Mucosa of gallbladder (tissue), 1 donor: Measurements from ENCODE around the gene BICD2. TPM values are rescaled to one million over a fixed set of nuclear protein-coding genes. Genes with fewer than 3 reads are reported as not detected.

ENCODE experiments used
- DNase-seq: peaks from one replicate; pipeline ENCODE4 v3.0.0-alpha.2; 2020; ENCODE audit warnings: low spot score
- total RNA-seq: library from RNA; stranded (reverse); gene quantifications from one replicate; pipeline ENCODE4 v1.2.1, GENCODE V29; 2021
- donor health status: DM: no; HTN: no; CAD: no.

Gene BICD2
- total RNA-seq, 1 donor from 2014 or later = 26.9 TPM

DNA sequence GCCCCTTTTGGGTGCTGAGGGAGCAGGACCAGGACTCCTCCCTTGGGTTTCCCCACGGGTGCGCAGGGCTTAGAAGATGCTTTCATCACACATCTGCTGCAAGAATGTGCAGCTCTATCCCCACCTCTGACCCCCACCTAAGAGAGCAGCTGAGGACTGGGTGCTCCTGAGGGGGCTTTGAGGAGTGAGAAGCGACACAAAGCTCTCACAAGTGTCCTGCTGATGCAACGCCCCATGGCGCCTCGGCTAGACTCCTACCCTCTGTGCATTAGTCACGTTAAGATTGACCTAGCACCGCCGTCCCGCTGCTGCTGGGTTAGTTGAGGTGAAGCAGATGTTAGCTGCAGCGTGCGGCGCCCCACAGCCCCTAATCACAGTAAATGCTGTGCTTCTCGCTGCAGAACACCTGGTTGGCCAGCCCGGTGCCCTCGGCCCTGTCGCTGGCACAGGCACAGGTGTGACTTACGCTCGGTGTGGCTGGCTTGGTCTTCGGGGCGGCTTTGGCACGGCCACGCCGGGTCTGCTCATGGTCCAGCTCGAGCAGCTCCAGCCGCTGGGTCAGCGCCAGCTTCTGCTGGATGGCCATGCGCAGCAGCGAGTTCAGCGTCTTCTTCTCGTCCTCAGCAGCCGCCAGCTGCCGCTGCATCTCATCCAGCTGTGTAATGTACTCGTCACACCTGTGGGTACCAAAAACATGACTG is 49.7 kb downstream of the BICD2 start:
- no peak for DNase-seq

DNA sequence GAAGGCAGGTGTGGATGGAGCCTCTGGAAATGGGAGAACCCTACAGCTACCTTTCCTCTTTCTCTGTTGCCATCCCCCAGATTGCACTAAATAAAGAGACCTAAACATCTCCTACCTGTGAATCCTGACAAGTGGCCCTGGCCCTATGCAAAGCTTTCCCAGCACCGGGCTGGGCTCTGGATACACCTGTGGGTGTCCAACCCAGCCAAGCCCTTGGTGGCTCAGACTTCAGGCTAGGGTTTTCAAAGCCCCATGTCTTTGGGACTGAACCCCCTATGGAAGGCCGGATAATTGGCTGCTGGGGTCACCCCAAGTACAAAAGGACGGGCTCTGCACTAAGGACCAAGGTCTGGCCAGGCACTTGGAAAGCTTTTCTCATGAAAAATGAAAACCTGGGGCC is 50.6 kb downstream of the BICD2 start:
- no peak for DNase-seq

DNA sequence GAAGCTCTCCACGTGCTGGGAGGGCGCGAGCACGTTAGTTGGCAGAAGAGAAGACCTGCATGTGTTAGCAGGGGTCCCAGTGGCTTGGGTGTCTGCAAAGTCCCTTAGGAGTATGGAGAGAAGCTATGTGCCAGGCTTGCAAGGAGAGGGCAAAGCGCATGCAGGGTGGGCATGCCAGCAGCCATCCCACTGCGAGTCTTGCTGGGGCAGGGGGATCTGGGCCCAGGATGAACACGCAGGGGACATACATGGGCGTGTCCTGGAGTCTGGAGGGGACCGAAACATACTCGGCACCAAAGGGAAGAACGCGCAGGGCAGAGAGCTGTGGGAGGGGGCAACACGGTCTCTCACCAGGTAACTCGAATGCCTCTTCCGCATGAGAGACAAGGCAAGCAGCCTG is 51.1 kb downstream of the BICD2 start:
- DNase-seq = no peak

DNA sequence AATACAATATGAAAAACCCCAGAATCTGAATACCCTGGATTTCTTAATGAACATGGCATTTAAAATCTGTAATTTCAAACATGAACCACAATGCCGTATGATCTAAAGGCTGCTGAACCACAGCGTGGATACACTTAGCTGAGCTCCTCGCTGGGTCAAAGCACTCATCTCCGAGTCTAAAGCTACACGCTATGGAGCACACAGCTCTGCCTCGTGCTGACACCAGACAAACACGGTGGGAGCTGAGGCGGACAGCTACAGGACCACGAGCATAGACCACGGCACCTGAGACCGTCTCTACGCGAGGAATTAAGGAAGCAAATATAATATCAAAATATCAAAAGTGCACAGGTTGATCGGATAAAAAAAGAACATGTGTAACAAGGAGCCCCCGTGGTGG is 51.9 kb downstream of the BICD2 start:
- DNase-seq = no peak

DNA sequence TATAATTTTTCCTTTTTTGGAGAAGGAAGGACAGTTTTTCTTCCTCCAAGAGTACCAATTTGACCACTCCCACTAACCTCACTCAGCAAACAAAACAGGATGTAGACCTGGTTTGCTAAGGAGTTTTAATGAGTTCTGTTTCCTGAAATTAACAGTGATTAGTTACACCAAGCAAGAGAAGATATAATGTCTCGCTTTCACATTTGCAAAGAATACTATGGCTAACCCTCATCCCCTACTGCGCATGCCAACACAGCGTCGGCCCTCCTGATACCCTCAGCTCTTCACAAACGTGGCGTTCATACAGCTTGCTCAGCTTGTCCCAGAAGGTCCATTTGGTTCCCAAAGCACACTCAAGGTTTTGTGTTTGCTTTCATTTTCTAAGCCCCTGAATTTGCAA is 52.8 kb downstream of the BICD2 start:
- no peak for DNase-seq

DNA sequence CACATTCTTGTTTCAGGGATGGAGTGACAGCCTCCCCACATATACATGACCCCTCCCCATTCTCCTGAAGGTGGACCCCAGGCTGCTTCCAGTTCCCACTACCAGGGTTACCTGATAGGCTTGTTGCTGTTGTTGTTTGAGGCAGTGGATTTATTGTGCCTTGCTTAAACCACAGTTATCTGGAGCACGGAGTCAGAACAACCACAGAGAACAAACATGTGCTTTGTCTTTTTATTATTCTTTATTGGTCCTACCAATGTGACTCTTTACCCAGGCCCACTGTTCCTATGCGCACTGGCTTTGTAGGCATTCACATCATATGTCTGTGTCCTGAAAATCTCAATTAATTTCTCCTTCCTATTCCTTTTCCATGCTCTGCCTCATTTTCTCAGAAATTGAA is 53.5 kb downstream of the BICD2 start:
- DNase-seq = no peak

DNA sequence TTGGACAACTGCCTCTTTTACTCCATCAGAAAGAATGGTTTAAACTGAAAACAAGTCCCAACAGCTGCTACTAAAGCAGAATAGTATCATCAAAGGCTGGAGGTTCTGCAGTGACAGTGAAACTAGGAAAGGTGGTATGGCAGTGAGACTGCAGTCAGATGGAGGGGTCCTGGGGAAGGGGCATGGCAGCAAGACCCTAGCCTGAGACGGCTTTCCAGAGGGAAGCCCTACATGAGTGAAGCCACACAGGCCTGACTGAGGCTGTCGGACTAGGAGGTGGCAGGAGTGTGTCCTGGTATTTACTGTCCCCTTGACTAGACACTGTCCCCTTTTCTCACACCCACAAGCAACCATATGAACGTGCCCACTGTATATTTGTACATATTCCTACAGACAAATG is 54.3 kb downstream of the BICD2 start:
- no peak for DNase-seq

DNA sequence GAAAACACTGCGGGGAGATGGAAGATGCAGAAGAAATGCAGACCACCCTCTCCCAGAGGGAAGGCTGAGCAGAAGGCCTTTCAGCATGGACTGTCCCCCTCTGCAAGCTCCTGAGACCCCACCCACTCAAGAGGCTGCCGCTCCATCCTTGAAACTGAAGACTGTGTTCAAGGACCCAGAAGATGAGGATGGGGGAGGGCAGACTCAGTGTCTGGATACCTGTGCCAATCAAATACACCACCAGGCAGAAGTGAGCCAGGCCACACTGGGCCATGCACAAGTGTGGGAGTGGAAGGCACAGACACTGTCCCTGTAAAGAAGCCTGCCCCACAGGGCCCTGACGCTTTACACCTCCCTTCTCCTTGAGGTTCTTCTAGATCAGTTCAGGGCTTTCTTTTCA is 54.7 kb downstream of the BICD2 start:
- DNase-seq = no peak

DNA sequence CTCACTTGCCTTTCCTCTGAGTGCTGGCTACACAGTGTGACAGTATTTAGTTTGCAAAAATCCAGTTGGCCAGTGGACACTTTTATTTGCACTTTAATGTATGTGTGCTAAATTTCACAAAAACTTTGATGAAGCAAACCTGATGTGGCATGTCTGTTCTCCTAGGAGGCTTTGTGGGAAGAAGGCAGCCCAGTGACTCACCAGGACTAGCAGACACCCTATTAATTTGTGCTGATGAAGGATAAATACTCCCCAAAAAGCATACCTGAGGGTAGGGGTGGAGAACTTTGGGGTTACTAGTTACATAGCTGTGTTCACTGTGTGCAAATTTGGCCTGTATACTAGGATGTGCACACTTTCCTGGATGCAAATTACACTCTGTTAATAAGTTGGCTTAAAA is 55.4 kb downstream of the BICD2 start:
- DNase-seq = no peak

DNA sequence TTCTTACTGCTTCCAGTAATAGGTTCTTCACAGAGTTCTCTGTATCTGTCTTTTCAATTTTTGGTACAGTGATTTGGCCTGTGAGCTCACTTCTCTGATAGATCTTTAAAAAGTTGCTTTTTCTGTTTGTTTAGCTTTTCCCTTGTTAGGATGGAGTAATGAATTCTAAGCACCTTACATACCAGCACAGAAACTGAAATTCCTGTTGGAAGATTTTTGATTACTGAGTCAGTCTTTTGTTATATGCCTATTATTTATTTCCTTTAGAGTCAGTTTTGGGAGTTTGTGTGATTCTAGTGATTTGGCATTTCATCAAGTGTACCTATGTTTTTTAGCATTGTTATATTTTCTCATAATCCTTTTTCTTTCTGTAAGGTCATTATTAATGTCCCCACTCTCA is 57.1 kb downstream of the BICD2 start:
- no peak for DNase-seq

DNA sequence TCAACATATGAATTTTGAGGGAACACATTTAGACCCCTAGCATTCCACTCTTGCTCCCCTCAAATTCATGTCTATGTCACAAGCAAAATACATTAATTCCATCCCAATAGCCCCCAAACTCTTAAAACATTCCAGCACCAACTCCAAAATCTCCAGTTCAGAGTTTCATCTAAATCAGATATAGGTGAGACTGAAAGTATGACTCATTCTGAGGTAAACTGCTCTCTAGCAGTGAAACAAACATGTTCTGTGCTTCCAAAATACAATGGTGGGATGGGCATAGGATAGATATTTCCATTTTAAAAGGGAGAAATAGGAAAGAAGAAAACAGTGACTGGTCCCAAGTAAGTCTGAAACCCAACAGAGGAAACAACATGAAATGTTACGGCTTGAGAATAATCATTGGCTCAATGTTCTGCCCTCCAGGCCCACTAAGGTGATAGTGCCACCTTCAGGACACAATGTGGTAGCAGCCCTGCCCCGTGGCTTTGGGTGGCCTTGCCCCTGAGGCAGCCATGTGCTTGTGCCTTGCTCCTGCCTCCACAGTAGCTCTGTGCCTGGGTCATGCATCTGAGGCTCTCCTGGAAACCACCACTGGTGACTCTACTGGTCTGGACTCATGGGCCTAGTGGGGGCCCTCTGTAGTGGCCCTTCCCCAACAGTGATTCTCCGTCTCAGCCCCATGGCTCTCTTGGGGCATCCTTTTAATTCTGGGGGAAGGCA is 58.3 kb downstream of the BICD2 start:
- DNase-seq = no peak

DNA sequence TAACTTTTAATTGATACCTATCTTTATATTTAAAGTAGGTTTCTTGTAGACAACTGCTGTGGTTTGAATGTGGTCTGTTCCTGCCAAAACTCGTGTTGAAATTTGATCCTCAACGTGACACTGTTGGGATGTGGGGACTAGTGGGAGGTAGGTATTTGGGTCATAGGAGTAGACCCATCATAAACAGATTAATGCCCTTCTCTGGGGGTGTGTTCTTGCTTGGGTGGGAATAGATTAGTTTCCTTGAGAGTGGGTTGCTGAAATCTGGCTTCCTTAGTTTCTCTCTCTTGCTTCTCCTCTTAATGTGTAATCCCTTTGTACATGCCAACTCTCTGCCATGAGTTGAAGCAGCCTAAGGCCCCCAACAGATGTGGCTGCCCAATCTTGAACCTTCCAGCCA is 60.1 kb downstream of the BICD2 start:
- DNase-seq = no peak

DNA sequence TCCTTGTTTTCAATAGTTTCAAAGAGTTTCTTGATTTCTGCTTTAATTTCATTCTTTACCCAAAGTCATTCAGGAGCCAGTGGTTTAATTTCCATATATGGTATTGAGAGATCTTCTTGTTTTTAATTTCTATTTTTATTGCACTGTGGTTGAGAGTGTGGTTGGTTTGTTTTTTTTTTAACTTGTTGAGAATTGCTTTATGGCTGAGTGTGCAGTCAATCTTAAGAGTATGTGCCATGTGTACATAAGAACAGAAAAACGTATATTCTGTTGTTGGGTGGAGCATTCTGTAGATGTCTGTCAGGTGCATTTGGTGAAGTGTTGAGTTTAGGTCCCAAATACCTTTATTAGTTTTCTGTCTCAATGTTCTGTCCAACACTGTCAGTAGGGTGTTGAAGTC is 68.0 kb downstream of the BICD2 start:
- no peak for DNase-seq

DNA sequence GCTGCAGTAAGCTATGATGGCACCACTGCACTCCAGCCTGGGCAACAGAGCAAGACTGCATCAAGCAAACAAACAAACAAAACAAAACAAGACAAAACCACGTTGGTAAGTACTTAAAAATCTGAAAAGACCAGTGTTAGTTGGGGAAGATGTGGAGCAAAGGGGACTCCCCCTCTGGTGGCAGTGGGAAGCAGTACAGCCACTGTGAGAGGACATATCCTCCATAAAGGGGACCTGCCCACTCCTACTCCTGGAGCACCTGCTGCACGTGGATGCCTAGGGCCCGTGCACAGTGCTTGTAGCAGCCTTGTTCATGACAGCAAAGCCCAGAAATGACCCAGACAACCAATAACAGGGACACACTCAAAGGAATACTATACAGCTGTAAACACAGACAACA is 77.7 kb downstream of the BICD2 start:
- DNase-seq = no peak

DNA sequence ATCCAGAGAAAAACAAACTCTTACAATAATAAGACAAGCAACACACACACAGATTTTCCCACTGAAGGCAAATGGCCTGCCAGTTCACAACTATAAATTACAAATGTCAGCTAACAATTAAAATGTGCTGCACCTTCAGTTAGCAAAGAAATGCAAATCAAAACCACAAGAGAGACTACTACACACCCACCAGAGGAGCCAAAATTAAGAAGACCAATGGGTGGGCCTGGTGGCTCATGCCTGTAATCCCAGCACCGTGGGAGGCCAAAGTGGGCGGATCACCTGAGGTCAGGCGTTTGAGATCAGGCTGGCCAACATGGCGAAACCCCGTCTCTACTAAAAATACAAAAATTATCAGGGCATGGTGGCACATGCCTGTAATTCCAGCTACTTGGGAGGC is 79.6 kb downstream of the BICD2 start:
- DNase-seq = no peak

DNA sequence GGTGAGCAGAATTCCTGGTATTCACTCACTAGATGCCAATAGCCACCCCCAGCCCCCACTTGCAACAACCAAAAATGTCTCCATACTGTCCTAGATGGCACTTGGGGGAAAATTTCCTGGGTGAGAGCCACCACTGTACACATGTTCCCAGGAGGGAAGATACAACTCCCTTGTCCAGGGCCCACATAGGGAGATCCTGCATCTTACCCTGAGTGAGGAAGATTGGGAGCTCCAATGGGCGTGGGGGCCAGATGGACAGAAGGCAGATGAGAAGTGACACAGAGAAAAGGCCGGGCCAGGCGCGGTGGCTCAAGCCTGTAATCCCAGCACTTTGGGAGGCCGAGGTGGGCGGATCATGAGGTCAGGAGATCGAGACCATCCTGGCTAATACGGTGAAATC is 82.4 kb downstream of the BICD2 start:
- no peak for DNase-seq

DNA sequence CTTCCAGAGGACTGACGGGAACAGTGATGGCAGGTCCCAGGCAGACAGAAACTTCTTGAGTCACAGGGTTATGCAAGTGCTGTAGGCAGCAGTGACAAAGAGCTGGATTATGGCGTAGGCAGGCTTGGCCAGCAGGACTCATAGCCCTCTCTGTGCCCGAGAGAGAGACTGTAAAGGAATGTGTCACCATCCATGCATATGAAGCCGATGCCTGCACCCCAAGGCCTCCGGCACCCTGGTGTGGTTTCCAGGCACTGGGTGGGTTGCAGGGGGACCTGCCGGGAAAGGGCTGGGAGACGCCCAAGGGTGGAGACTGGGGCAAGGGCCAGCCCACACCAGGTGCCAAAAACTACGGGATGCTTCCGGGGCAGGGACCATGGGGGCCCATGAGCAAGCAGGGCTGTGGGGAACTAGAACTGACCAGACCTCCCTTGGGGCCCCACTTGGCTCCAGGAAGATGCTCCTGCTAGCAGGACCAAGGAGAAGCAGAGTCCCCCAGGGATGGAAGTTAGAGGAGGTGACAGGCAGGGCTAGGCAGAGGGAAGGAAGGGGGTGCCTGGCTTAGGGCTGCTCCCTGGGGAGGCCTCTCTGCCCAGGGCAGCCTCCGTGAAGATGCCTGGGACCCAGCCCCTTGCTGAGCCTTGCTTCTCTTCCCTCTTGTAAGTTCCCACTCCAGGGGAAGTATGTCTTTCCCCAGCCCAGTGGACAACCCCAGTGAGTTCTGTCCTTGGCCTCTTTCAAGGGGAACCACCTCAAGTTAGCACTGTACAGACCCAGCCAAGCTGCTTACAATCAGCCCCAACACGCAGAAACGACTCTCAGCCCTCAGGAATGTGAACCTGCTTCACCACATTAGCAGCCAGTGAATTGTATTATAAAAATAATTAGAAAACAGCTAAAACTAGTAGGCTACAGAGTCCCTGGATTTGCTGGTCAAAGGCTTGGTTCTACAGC is 84.2 kb downstream of the BICD2 start:
- DNase-seq = no peak

DNA sequence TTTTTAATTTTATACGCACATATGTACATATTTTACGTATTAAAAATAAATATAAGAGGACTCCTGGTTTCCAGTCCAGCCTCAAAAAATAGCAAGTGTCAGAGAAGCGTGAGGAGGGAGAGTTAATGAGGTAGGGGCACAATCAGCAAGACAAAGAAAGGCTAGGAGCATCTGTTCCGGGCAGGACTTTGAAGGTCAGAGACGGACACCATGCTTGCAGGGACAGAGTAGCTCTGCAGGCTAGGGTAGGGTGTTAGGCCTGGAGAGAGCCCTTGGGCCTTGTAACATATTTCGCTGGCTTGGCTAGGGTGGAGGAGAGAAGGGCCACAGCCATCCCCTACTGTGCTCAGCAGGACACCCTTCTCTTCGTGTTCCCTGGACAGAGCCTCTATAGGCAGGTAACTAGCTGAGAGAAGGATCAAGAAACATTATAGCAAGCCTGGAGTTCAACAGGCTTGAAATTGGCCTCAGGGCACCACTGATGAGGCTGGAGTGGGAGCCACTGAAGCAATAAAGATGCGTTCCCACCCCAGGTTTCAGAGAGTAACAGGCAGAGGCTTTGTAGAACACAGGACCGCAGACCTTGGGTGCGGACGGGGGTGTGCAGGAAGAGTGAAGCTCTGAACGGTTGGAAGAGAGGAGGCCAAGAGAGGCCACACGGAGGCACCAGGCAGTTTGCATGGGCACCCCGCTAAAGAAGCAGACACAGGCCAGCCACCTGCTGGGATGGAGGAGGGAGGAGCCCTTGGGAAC is 85.0 kb downstream of the BICD2 start:
- no peak for DNase-seq

DNA sequence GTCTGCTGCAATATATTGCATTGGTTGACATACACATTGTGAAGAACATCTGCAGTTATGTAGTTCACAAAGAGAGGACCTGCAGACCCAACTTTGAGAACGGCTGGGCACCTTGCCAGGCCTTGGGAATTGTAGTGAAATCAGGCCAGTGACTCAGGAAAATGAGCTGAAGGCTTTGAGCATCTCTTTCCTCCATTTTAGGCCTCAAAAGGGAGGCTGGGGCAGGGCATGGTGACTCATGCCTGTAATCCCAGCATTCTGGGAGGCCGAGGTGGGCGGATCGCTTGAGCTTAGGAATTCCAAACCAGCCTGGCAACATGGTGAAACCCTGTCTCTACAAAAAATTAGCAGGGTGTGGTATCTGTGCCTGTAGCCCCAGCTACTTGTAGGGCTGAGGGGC is 93.3 kb downstream of the BICD2 start:
- no peak for DNase-seq

DNA sequence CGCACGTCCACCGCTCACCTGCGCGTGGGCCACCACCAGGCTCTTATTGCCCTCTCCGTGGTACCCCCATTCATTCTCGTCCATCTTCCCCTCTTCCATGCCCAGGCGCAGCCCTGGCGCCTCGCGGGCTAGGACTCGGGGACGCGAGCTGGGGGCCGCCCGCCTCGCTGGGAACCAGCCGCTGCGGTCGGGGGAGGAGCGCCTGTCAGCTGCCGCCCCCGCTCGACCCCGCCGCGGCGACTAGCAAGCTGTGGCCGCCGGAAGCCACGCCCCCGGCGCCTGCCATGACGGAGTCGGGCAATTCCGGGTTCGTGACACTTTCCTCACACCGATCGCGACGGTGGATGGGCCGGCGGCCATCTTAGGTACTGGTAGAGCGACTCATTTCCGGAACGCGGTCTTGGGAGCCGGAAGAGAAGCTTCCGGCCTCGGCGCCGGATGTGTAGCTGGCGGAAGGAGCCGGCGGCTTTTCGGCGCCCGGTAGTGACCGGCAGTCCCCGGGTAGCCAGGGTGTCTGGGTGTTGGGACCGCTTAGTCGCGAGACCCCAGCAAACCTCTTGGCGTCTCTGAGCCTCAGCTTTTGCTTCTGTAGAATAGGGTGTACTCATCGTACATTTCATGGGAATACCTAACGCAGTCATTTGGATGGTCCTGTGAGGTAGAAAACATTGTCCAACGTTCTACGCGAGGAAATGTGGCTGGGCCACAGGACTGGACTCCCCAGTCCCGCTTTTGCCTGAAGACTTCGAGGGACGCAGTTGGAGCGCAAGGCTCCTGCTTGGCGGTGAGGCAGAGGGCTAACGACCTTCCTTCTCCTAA is 94.5 kb downstream of the BICD2 start, which contains the start of gene IPPK:
Gene IPPK, minus strand, starts transcription at position 242 of the 819 bp plus-strand sequence. Its CDS starts 143 bp downstream, at position 99.
- DNase-seq = peak; percentile 98

DNA sequence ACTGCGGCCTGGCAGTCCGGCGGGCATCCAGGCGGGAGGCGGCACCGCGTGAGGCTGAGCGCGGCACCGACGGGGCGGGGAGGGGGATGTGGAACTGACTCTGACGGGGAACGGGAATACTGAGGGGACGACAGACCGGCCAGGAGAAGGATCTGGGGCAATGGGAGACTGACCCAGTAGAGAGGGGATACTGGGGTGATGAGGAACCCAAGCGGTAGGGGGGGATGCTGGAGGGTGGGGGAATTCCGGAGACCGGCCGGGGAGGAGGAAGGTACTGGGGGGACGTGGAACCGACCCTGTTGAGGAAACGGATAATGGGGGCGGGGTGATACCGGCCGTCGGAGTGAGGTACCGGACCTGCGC is 95.1 kb downstream of the BICD2 start:
- no peak for DNase-seq
